Duodenal mucosa (tissue), 2 donors: ENCODE data around the gene CLTA.
"Not testable (repeated sequence)": the region's sequence is repeated elsewhere in the genome, so short reads cannot be mapped to it uniquely, and the experiment has no call there.

ENCODE experiments used
- H3K27ac ChIP-seq: one replicate; pipeline ENCODE4 v1.7.0; 2013; ENCODE audit warnings: low read depth, low read length
- H3K27me3 ChIP-seq, 2 donors: one replicate each; pipeline ENCODE4 v1.7.0; 2013; ENCODE audit warnings: low read length in 2 of 2, control low read depth in 1 of 2; ENCODE audit not compliant: insufficient read depth in 2 of 2, control insufficient read depth in 1 of 2
- H3K36me3 ChIP-seq, 2 donors: one replicate each; pipeline ENCODE4 v1.7.0; 2013; ENCODE audit warnings: low read length in 2 of 2, control low read depth in 1 of 2; ENCODE audit not compliant: insufficient read depth in 2 of 2, control insufficient read depth in 1 of 2
- H3K4me1 ChIP-seq, 2 donors: one replicate each; pipeline ENCODE4 v1.7.0; 2013; ENCODE audit warnings: low read length in 2 of 2, control low read depth in 1 of 2; ENCODE audit not compliant: insufficient read depth in 2 of 2, control insufficient read depth in 1 of 2
- H3K4me3 ChIP-seq, 2 donors: one replicate each; pipeline ENCODE4 v1.7.0; 2013; ENCODE audit warnings: low read length in 2 of 2, low read depth in 1 of 2
- H3K9ac ChIP-seq, 2 donors: one replicate each; pipeline ENCODE4 v1.7.0; 2013; ENCODE audit warnings: low read length in 2 of 2, low read depth in 1 of 2
- H3K9me3 ChIP-seq, 2 donors: one replicate each; pipeline ENCODE4 v1.7.0; 2013; ENCODE audit warnings: low read length in 2 of 2, control low read depth in 1 of 2; ENCODE audit not compliant: control insufficient read depth in 1 of 2

The CLTA gene

DNA sequence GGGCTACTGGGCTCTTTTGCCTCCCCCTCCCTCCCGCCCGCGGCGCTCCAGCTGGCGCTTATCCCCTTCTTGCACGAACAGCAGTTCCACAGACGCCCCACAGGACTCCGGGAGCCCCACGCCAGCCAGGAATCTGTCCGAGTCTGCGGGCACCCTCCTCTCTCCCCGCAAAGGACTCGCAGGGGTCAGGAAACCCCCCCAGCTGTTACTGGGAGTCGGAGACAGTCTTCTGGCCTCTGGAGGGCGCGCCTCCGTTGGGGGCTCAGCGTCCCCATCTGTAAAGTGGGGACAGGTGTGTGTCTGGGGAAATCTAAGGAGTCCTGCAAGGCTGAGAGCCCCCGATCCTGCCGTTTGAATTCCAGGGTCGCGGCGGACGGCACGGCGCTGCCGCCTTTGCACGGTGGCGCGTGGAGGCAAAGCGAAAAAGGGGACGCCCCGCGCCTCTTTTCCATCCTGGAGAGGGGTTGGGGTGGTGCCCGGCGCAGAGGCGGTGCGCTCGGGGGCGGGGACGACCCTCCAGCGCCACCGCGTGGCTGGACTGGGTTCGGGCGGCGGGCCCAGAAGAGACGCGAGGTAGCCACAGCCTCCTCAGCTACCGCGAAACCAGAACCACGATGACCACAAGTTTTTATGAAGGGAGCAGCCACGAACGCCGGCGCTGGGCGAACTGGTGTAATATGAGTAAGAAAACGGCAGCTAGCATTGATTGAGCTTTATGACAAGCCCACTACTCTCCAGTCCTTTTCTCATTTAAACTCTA, 24.4 kb upstream of the CLTA start:
- Histone ChIP-seq H3K9ac (peak overlapping the region; percentile 32 to 55), H3K36me3 (no peaks in the 10 kb centered on the region), H3K9me3 (no peaks in the 10 kb centered on the region), H3K4me1 (peaks cover 0 to 3% of the 10 kb centered on the region in 2 donors), H3K27me3 (no peaks in the 10 kb centered on the region), H3K27ac (no peak overlapping the region), H3K4me3 (peak overlapping the region; percentile 42 to 69)

DNA sequence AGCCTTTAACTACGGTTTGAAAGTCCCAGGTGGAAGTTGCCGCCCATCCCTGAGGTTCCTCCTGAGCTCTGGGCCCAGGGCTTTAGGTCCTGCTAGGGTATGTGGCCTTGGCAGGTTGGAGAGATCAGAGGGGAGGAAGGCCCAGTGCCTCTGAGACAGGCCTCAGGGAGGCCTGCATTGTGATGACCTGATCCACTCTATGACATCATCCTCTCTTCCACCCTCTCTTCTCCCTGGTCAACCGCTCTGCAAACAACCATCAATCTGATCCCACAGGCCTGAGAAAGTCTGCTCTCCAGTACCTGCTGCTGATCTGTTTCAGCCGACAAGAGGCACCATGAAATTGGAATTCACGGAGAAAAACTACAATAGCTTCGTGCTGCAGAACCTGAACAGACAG, 21.6 kb upstream of the CLTA start, which contains the start of gene CCIN:
Gene CCIN (plus strand): TSS at position 223 of the 400 bp plus-strand sequence. CDS start 115 bp downstream, at position 338.
- no peaks in the 10 kb centered on the region for H3K27me3 ChIP-seq
- H3K9ac ChIP-seq = no peak within 1 kb of the TSS
- no peaks in the 10 kb centered on the region for H3K36me3 ChIP-seq
- no peak within 1 kb of the TSS for H3K27ac ChIP-seq
- no peaks in the 10 kb centered on the region for H3K9me3 ChIP-seq
- H3K4me1 ChIP-seq = peaks cover 0 to 3% of the 10 kb centered on the region in 2 donors
- no peak within 1 kb of the TSS for H3K4me3 ChIP-seq

DNA sequence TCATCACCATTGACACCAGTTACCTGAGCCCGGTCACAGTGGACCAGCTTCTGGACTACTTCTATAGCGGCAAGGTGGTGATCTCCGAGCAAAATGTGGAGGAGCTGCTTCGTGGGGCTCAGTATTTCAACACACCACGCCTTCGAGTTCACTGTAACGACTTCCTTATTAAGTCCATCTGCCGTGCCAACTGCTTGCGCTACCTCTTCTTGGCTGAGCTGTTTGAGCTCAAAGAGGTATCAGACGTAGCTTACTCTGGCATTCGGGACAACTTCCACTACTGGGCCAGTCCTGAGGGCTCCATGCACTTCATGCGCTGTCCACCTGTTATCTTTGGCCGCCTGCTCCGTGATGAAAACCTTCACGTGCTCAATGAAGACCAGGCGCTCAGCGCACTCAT, 21.0 kb upstream of the CLTA start:
- Histone ChIP-seq H3K4me3 (no peak overlapping the region), H3K9me3 (no peaks in the 10 kb centered on the region), H3K36me3 (no peaks in the 10 kb centered on the region), H3K4me1 (peaks cover 0 to 3% of the 10 kb centered on the region in 2 donors), H3K27me3 (no peaks in the 10 kb centered on the region), H3K9ac (no peak overlapping the region), H3K27ac (no peak overlapping the region)

- H3K4me1 ChIP-seq = peaks cover 0 to 3% of the 10 kb centered on the region in 2 donors
- no peaks in the 10 kb centered on the region for H3K9me3 ChIP-seq
- no peaks in the 10 kb centered on the region for H3K36me3 ChIP-seq
- H3K4me3 ChIP-seq = no peak overlapping the region
- no peak overlapping the region for H3K27ac ChIP-seq
- H3K27me3 ChIP-seq = no peaks in the 10 kb centered on the region
- no peak overlapping the region for H3K9ac ChIP-seq
Observed at GRCh38 chr9:36170531-36170930, 20.2 kb upstream of the CLTA start.

DNA sequence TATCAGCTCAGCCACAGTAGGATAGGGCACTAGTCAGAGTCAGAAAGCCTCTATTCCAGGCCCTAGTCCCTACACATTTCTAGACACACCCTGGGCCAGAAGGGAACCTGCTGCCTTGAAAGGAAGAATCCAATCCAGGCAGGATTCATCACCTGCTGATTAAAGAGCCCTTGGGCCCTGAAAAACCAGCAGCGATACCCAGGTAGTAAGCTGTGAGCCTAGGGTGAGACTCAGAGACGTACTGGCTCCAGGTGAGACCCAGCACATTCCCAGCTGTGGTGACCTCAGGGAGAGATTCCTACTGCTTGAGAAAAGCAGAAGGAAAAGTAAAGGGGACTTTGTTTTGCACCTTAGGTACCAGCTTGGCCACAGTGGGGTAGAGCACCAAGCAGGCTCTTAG, 16.9 kb upstream of the CLTA start:
- Histone ChIP-seq H3K36me3 (no peaks in the 10 kb centered on the region), H3K9me3 (no peaks in the 10 kb centered on the region), H3K27me3 (no peaks in the 10 kb centered on the region), H3K4me3 (no peak overlapping the region), H3K27ac (no peak overlapping the region), H3K4me1 (no peaks in the 10 kb centered on the region), H3K9ac (no peak overlapping the region)

DNA sequence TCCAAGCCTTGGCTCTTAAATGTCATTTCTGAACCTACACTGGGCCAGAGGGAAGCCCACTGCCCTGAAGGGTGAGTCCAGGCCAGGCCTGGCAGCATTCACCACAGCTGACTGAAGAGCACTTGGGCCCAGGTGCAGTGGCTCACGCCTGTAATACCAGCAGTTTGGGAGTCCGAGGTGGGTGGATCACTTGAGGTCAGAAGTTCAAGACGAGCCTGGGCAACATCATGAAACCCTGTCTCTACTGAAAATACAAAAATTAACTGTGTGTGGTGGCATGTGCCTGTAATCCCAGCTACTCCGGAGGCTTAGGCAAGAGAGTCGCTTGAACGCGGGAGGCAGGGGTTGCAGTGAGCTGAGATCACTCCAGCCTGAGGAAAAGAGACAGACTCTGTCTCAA, 16.4 kb upstream of the CLTA start:
- Histone ChIP-seq H3K27me3 (no peaks in the 10 kb centered on the region), H3K9ac (no peak overlapping the region), H3K4me1 (no peaks in the 10 kb centered on the region), H3K4me3 (no peak overlapping the region), H3K36me3 (no peaks in the 10 kb centered on the region), H3K9me3 (no peaks in the 10 kb centered on the region), H3K27ac (no peak overlapping the region)

DNA sequence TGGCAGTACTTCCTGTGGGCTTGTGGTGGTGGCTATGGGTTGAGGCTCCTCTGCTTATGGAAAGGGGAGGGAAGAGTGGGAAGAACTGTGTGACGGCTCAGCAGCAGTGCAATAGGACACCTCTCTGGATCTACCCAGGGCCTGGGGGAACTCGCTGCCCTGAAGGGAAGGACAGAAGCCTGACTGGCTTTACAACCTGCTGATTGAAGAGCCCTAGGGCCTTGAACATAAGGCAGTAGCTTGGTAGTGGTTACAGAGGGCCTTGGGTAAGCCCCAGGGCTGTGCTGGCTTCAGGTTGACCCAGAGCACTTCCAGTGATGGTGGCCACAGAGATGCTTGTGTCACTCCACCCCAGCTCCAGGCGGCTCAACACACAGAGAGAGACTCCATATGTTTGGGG, 16.0 kb upstream of the CLTA start:
- Histone ChIP-seq H3K9ac (no peak overlapping the region), H3K36me3 (no peaks in the 10 kb centered on the region), H3K9me3 (no peaks in the 10 kb centered on the region), H3K27ac (no peak overlapping the region), H3K27me3 (no peaks in the 10 kb centered on the region), H3K4me3 (no peak overlapping the region), H3K4me1 (no peaks in the 10 kb centered on the region)

GRCh38 chr9:36175209-36175608, 15.5 kb upstream of the CLTA start:
- not testable (repeated sequence) for H3K9ac ChIP-seq, H3K27me3 ChIP-seq, H3K36me3 ChIP-seq, H3K27ac ChIP-seq, H3K4me3 ChIP-seq, H3K9me3 ChIP-seq, H3K4me1 ChIP-seq

- H3K27ac ChIP-seq, H3K4me3 ChIP-seq, H3K4me1 ChIP-seq, H3K9me3 ChIP-seq, H3K27me3 ChIP-seq, H3K36me3 ChIP-seq, H3K9ac ChIP-seq: not testable (repeated sequence)
Observed at GRCh38 chr9:36176496-36176895, 14.2 kb upstream of the CLTA start.

GRCh38 chr9:36177571-36177970, 13.2 kb upstream of the CLTA start:
- no peaks in the 10 kb centered on the region for H3K4me1 ChIP-seq
- no peak overlapping the region for H3K9ac ChIP-seq
- H3K36me3 ChIP-seq = no peaks in the 10 kb centered on the region
- H3K9me3 ChIP-seq = no peaks in the 10 kb centered on the region
- H3K4me3 ChIP-seq = no peak overlapping the region
- H3K27me3 ChIP-seq = no peaks in the 10 kb centered on the region
- H3K27ac ChIP-seq = no peak overlapping the region
